Astrocyte of the spinal cord (primary cell): ENCODE measurements around the gene LNPEP.

Source experiments
- DNase-seq: peaks from one replicate; pipeline ENCODE4 v3.0.0; 2011; ENCODE audit warnings: low read depth, low spot score
- H3K4me3 ChIP-seq: 2 replicates; pipeline ENCODE4 v1.5.1; 2011; ENCODE audit warnings: low read depth, mild to moderate bottlenecking, low read length, moderate library complexity
- in situ Hi-C: cut with HindIII; loops from 2 replicates; pipeline ENCODE4 v1.10.0; 2017; ENCODE audit warnings: low sequenced_read_pairs
- TF ChIP-seq, protein P1 (sequence below): IDR thresholded peaks from 2 replicates; pipeline ENCODE4 v1.5.1; 2012; ENCODE audit warnings: low read depth, mild to moderate bottlenecking, low read length, inconsistent platforms

The LNPEP gene

DNA sequence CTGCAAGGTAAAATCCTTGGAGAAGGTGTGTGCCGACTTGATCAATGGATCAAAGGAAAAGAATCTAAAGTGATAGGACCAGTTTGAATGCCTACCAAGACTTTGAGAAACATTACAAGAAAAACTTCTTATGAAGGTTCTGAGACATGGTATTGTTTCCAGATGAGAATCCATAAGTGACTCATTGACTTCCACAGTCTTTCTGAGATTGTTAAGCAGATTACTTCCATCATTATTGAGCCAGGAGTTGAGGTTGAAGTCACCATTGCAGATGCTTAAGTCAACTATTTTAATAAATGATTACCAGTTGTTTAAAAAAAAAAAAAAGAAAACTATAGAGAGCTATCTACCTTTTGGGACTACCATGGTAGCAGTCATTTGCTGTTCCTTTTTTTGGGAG, 7.0 kb downstream of the LNPEP start:
- TF ChIP-seq, protein P1, sequence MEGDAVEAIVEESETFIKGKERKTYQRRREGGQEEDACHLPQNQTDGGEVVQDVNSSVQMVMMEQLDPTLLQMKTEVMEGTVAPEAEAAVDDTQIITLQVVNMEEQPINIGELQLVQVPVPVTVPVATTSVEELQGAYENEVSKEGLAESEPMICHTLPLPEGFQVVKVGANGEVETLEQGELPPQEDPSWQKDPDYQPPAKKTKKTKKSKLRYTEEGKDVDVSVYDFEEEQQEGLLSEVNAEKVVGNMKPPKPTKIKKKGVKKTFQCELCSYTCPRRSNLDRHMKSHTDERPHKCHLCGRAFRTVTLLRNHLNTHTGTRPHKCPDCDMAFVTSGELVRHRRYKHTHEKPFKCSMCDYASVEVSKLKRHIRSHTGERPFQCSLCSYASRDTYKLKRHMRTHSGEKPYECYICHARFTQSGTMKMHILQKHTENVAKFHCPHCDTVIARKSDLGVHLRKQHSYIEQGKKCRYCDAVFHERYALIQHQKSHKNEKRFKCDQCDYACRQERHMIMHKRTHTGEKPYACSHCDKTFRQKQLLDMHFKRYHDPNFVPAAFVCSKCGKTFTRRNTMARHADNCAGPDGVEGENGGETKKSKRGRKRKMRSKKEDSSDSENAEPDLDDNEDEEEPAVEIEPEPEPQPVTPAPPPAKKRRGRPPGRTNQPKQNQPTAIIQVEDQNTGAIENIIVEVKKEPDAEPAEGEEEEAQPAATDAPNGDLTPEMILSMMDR = no peak
- DNase-seq = peak; percentile 9
- in situ Hi-C loops = no loop called here
- no peak overlapping the region for H3K4me3 ChIP-seq

DNA sequence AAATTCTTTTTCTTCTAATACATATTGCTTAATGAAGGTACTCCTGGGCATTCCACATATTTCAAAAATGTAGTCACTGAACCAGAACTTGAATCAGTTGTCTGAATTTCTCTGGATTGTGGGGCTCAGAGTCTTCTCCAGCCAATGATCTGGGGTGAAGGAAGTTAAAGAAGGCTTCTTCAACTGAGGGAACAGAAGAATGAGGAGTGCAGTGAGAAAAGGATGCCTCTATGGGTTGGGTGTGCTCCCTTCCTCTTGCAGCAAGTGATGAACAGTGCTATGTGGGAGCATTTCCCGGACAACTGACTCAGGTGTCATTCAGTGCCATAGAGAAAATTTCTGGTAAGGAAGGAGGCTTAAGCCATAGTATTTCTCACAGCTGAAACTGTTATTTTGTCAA, 7.9 kb downstream of the LNPEP start:
- in situ Hi-C loops = no loop called here
- DNase-seq = no peak
- TF ChIP-seq, protein P1 = no peak
- no peak overlapping the region for H3K4me3 ChIP-seq

DNA sequence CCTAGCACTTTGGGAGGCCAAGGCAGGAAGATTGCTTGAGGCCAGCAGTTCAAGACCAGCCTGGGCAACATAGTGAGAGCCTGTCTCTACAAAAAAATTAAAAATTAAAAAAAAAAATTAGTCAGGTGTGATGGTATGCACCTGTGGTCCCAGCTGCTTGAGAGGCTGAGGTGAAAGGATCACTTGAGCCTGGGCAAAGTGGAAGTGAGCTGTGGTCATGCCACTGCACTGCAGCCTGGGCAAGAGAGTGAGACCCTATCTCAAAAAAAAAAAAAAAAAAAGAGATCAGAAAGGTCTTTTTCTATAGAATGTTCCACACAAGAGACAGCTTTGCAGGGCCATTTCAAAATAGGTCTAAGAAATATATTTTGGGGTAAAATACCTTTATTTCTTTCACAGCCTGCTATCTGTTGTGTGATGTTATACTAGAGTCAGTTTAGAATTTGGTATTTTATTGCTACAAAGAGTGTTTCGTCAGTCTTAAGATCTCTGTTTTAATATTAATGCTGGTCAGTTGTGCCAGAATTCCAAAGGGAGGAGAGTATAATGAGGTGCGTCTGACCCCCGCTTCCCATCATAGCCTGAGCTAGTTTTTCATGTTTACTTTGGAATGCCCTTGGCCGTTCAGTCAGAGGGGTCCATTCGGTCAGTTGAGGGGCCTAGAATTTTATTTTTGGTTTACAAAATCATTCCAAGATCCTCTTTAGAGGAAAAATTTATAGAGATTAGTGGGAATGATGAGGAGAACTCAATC, 9.4 kb downstream of the LNPEP start:
- TF ChIP-seq, protein P1 = no peak
- in situ Hi-C loops = no loop called here
- DNase-seq = no peak
- H3K4me3 ChIP-seq = no peak overlapping the region

DNA sequence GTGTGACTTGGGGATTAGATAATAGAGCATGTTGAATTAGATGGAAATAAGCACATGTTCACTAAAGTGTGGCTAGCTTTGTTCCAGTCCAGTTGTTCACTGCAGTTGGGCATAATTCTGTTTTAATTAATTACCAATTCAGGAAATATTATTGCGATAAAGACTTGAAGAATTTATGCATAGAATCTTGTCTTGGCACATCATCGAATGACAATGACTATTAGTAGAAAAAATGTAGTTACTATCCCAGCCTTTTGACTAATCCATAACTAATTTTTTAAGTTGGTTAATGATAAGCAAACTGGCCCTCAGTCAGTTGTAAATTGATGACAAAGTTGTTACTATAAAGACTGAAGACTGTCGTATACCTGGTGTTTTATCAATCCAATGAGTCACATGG, 10.5 kb downstream of the LNPEP start:
- no peak for DNase-seq
- TF ChIP-seq, protein P1 = no peak
- in situ Hi-C loops = no loop called here
- H3K4me3 ChIP-seq = no peak overlapping the region

DNA sequence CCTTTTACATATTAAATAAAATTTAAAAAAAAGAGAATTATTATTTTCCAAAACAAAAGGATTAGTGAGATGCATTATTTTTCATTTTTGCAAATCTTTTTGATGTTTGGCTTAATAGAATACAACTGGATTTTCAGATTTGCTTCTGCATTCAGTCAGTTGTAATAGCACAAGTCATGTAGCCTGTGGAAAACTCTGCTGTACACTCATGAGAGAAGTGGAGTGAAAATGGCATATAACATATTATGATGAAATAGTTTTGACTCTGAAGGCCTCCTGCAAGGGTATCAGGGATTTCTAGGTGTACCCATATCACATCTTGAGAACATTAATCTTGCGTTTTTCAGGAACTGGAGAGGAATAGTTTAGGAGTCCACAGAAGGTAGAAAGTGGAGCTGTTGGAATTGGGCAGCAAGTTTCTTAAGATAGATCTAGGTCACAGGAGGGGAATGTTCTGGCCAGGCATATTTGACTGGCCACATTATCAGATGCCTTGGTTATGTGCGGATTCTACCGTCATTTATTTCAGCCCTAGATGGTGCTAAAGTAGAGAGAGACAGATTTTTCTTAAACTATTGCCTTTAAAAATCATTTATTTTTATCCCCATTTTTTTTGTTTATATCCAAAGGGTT, 16.4 kb downstream of the LNPEP start:
- TF ChIP-seq, protein P1 = no peak
- no peak for DNase-seq
- H3K4me3 ChIP-seq = no peak overlapping the region
- in situ Hi-C loops = no loop called here

DNA sequence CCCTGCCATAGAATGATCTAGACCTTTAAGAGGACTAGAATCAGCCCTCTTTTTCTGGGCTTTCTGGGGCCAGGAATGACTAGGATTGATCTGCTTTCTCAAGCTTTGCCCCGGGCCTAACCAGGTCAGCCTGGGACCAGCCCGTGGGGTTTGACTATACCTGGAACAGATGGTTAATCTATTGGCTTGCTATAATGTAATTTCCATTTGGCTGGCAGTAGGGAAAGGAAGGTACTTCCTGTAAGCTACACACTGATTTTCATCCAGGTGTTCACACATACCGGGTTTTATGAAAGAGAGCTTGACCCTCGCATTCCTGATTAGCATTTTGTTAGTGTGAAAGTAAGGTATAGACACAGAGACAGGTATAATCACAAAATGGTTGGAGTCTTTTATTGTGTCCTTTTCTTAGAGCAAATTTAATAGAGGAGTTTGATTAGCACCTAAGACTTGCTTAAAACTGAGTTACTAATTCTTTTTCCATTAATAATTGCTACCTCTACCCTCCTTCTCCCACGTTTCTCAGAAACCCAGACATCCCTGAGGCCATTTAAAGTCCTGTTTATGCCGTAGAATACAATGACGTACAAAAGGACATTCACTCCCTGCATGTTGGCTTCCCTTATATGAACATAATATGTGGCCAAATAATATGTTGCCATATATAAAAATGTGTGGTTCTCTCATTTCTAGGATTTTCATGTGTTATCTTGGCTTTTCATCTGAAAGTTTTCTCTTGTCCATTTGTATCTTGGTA, 17.3 kb downstream of the LNPEP start:
- TF ChIP-seq, protein P1 = no peak
- H3K4me3 ChIP-seq = no peak overlapping the region
- DNase-seq = no peak
- in situ Hi-C loops = no loop called here
